HL-60/S4 (cell line): ENCODE measurements around the gene FAM83B.
"Not testable (repeated sequence)": the region's sequence is repeated elsewhere in the genome, so short reads cannot be mapped to it uniquely, and the experiment has no call there.

Experiments
- in situ Hi-C: fragments of 300-500 bp; cut with MboI; formaldehyde crosslinking; loops from 2 replicates; pipeline ENCODE4 v1.14.3; 2022; ENCODE audit warnings: low sequenced_read_pairs

FAM83B gene

DNA sequence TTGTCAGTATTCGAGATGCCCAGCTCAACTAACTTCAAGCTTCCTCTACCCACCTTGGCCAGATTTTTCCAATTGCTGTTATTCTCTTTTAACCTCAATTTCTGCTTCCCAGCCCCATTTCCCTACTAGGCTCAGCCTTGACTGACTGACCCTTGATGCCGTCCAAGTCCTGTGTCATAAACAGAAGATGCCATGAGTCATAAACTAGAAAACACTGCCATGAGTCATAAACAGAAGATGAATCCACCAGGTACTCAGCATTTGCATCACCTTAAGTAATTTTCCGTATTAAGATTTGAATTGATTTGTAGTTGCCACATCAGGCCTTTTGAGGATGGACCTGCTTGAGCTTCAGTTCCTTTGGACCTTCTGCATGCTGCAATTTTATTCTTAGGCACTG lies 123.8 kb downstream of the FAM83B start:
- in situ Hi-C loops = no loop called here

DNA sequence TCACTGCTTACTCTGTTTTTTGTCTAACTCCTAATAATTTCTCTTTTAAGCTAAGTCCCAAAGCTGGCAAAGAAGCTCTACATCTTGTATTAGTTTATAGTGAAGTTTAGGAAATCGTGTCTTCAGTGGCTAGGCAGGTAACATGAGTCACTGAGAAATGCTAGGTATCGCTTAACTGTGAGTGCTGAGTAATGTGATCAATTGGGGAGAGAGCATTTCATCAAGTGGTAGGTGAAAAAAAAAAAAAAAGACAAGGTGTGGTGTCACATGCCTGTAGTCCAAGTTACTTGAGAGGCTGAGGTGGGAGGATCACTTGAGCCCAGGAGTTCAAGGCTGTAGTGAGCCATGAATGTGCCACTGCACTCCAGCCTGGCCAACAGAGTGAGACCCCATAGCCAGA lies 125.3 kb downstream of the FAM83B start:
- in situ Hi-C loops = no loop called here

DNA sequence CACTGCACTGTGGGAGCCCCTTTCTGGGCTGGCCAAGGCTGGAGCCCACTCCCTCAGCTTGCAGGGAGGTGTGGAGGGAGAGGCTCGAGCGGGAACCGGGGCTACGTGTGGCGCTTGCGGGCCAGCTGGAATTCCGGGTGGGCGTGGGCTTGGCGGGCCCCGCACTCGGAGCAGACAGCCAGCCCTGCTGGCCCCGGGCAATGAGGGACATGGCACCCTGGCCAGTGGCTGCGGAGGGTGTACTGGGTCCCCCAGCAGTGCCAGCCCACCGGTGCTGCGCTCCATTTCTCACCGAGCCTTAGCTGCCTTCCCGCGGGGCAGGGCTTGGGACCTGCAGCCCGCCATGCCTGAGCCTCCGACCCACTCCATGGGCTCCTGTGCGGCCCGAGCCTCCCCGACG lies 132.6 kb downstream of the FAM83B start:
- in situ Hi-C loops = not testable (repeated sequence)

DNA sequence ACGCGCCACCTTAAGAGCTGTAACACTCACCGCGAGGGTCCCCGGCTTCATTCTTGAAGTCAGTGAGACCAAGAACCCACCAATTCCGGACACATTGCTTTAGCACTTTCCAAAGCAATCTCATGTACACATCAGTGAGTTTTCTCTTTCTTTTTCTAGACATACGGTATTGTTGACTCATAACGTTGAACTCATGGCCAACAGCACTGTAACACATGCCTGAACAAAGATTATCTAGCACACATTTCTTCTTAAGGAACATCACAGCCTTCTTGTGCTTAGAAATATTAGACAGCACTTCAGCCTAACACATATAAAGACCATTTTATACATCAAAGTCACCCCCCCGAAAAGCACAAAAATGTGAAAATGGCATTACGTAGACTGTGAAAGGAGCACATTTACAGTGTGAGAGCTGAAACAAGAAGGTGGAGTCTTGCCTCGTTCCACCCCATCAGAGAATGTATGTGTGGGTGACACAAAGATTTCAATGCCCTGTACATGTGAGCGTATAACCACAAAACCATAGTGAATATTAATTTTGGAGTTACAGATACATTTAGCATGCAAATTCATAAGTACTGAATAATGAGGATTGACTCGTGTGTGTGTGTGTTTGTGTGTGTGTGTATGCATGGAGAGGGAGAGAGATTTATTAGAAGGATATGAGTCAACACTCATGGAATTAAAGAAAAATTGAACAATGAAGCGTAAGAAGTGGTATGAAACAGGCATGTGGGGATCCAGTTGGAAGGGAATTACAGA lies 134.1 kb downstream of the FAM83B start:
- in situ Hi-C loops = no loop called here

DNA sequence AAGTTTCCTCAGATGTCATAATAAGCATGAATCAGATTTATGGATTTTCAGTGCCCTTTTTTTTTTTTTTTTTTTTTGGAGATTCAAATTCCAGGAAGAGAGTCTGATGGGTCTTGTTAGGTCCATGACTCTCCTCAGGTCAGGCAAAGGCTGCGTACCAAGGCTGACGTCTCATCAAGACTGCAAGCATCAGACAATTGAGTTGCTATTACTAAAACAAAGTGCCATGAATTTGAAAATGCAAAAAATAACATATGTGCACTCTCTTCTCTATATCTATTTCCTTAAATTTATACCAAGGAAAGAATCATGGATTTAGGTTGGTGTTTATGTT lies 134.7 kb downstream of the FAM83B start:
- in situ Hi-C loops = no loop called here

DNA sequence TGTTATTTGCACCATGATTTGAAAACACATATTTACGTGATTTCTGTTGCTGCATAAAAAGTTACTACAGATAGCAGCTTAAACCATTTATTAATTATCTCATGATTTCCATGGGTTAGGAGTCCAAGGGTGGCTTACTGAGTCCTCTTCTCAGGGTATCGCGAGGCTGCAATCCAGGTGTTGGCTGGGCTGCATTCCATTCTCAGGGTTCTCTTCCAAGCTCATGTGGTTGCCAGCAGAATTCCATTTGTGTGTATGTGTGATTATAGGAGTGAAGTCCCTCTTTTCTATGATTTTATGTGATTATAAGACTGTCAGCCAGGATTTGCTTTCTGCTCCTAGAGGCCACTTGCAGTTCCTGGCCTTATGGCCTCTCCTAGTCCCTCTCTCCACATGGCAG lies 135.1 kb downstream of the FAM83B start:
- in situ Hi-C loops = no loop called here

DNA sequence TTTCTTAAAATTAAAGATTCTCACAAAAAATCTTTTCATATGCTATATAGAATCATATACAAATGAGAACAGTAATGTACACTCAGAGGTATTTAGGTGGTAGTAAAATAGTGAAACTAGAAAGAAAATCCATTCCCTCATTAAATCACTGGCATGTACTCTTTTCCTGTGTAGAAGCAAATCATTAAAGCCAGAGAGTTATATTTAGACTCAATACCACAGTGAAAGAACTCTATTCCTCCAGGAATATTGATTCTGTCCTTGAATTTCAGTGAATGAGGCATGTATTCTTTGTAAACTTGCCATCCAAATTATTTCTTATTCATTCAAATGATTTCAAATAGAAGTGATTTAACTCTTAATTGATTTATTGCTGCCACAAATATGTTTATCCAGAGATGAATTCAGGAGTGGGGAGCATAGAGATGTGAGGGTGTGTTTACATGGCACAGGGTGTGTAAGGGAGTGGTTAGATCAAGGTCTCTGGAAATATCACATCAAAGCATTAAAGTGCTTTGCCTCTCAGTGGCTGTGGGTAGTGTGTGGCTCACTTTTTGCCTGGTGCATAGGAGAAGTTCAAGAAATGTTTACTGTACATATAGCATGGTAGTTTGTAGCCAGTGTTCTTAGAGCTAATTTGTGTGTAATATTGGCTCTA lies 141.2 kb downstream of the FAM83B start:
- in situ Hi-C loops = no loop called here

DNA sequence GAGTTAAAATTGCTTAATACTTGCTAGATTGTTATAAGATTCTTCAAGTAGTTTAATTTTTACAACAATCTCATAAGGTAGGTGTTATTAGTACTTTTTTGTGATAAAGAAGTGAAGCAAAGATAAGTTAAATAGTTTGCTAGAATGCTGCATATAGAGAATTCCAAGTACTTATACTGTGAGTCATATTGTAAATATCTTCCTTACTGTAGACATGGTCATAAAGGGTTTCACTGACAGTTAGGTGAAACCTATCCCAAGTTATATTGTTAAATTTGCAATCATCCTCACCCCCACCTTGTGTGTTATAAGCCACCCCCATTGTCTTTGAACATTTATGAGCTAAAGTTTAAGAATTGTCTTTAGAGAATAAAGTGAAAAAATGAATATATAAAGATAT lies 142.0 kb downstream of the FAM83B start:
- in situ Hi-C loops = no loop called here

DNA sequence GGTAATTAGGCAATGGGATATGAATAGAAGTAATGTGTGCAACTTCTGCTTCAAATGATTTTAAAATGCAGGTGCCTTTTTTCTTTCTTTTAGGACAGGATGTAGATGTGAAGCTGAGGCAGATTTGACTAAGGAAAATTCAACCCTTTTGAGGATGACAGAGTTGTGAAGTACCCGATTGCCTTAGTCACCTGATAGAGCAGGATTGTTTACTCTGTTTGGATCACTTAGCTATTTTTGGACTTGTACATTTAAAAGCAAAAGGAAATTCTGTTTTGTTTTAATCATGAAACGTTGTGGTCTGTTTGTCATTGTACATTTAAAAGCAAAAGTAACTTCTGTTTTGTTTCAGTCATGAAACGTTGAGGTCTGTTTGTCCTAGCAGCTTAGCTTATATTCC lies 143.4 kb downstream of the FAM83B start:
- in situ Hi-C loops = no loop called here
